Measurements from ENCODE around the gene WNK2. TPM values are rescaled to one million over a fixed set of nuclear protein-coding genes. Genes with fewer than 3 reads are reported as not detected.
A peak's percentile ranks its signal among the peaks of the same experiment; 100 is the strongest.

WNK2 gene
- total RNA-seq, 1 experiment from 2014 or later, result 69.4 TPM

GRCh38 chr9:93294011-93294410 lies 110.1 kb downstream of the WNK2 start:
- no CpG with 5 or more reads among the region's 9 CpGs for WGBS (ENCODE audit: extremely low coverage, insufficient read length, low lambda C conversion rate)
- Histone ChIP-seq H4K8ac (replicated peaks; ENCODE audit: insufficient read length, low read depth, low read length) (no peak overlapping the region), H3K4me2 (ENCODE audit: insufficient read depth, insufficient read length, low read length) (no peak overlapping the region), H2BK5ac (ENCODE audit: insufficient read length, low read length) (no peak overlapping the region), H4K20me1 (ENCODE audit: control insufficient read depth, insufficient read depth, insufficient read length) (peaks cover 2% of the 10 kb centered on the region), H3K9me3 (ENCODE audit: control insufficient read depth, low read depth, low read length) (no peaks in the 10 kb centered on the region), H2AK5ac (ENCODE audit: insufficient read length, low read length) (no peak overlapping the region), H2AFZ (ENCODE audit: low read length) (no peak overlapping the region), H3K23ac (ENCODE audit: insufficient read length, low read depth, low read length) (no peak overlapping the region), H4K5ac (ENCODE audit: insufficient read length, low read depth, low read length) (no peak overlapping the region), H3K56ac (ENCODE audit: insufficient read length, low read depth, low read length) (no peak overlapping the region), H4K91ac (ENCODE audit: insufficient read length, low read depth, low read length) (no peak overlapping the region), H3K27me3 (ENCODE audit: insufficient read depth, low read length) (no peaks in the 10 kb centered on the region), H3K4ac (ENCODE audit: low read depth, low read length) (no peak overlapping the region), H2BK120ac (ENCODE audit: low read depth, low read length, poor library complexity, severe bottlenecking) (no peak overlapping the region), H3K79me2 (ENCODE audit: insufficient read depth, low read length) (no peaks in the 10 kb centered on the region), H3K18ac (ENCODE audit: insufficient read length, low read depth, low read length) (no peak overlapping the region), H3K9ac (ENCODE audit: extremely low read depth, insufficient read length, low read length) (no peak overlapping the region), H3K27ac (ENCODE audit: insufficient read length, low read depth, low read length) (no peak overlapping the region), H3K79me1 (ENCODE audit: insufficient read depth, low read depth, low read length, poor library complexity, severe bottlenecking) (no peaks in the 10 kb centered on the region), H2BK20ac (ENCODE audit: low read depth, low read length, poor library complexity, severe bottlenecking) (no peak overlapping the region), H2BK15ac (ENCODE audit: low read depth, low read length) (no peak overlapping the region), H2BK12ac (ENCODE audit: insufficient read length, low read depth, low read length) (no peak overlapping the region), H3K23me2 (ENCODE audit: insufficient read length, low read depth, low read length, poor library complexity, severe bottlenecking) (no peaks in the 10 kb centered on the region), H3K4me1 (ENCODE audit: insufficient read depth, low read length) (no peaks in the 10 kb centered on the region), H3T11ph (ENCODE audit: low read length) (no peak overlapping the region), H3K14ac (ENCODE audit: insufficient read depth, low read length) (no peak overlapping the region)
- Mint-ChIP-seq H3K9me3 (no peaks in the 10 kb centered on the region), H3K36me3 (ENCODE audit: insufficient read depth in 1 of 3, low read depth in 3 of 3) (peaks cover 0 to 8% (median 7%) of the 10 kb centered on the region in 3 experiments; a peak in 5 of 7 replicates), H3K27me3 (ENCODE audit: low read depth) (no peaks in the 10 kb centered on the region), H3K4me1 (peaks cover 0 to 6% of the 10 kb centered on the region in 2 experiments; a peak in 1 of 4 replicates), H3K27ac (peak overlapping the region in 1 of 3 experiments; percentile 32; a peak in 1 of 7 replicates), H3K4me3 (no peak overlapping the region)
- no peak for DNase-seq
- TF ChIP-seq CTCF (conservative IDR thresholded peaks at IDR 0.05), result no peak

Measured in H9 (cell line).